ENCODE results near the gene NOS1AP.

DNA sequence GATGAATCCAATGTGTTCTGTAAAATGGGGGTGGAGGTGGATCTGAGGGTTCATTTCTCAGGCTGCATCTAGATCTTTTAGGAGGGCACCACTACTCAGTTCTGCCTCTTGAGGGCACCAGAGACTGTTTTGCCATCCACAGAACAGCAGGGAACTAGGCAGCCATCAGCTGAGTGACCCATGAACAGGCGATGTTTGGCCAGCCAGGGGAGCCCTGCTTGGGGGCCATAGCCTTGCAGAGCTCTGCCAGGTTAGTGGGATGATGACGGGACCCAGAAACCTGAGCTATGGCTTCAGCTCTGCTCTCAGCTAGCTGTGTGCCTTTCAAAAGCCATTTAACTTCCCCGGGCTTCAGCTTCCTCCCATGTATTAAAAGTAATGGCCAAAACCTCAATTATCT is 13.4 kb upstream of the NOS1AP start:
- TF ChIP-seq, protein P1, sequence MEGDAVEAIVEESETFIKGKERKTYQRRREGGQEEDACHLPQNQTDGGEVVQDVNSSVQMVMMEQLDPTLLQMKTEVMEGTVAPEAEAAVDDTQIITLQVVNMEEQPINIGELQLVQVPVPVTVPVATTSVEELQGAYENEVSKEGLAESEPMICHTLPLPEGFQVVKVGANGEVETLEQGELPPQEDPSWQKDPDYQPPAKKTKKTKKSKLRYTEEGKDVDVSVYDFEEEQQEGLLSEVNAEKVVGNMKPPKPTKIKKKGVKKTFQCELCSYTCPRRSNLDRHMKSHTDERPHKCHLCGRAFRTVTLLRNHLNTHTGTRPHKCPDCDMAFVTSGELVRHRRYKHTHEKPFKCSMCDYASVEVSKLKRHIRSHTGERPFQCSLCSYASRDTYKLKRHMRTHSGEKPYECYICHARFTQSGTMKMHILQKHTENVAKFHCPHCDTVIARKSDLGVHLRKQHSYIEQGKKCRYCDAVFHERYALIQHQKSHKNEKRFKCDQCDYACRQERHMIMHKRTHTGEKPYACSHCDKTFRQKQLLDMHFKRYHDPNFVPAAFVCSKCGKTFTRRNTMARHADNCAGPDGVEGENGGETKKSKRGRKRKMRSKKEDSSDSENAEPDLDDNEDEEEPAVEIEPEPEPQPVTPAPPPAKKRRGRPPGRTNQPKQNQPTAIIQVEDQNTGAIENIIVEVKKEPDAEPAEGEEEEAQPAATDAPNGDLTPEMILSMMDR (conservative IDR thresholded peaks at IDR 0.05; ENCODE audit: low read length), result peak; percentile 96
- TF ChIP-seq EZH2phosphoT487 (IDR thresholded peaks at IDR 0.05; ENCODE audit: borderline replicate concordance), result no peak
